WI38 (cell line): ENCODE data around the gene PLA2G6.

ENCODE experiments used
- H3K4me3 ChIP-seq: 2 replicates; pipeline ENCODE4 v1.5.1; 2011; ENCODE audit warnings: low read depth, mild to moderate bottlenecking, control low read depth, low read length
- TF ChIP-seq, protein P1 (sequence below): IDR thresholded peaks from 2 replicates; pipeline ENCODE4 v1.5.1; 2012; ENCODE audit warnings: low read depth, mild to moderate bottlenecking, control low read depth, low read length

PLA2G6 gene

DNA sequence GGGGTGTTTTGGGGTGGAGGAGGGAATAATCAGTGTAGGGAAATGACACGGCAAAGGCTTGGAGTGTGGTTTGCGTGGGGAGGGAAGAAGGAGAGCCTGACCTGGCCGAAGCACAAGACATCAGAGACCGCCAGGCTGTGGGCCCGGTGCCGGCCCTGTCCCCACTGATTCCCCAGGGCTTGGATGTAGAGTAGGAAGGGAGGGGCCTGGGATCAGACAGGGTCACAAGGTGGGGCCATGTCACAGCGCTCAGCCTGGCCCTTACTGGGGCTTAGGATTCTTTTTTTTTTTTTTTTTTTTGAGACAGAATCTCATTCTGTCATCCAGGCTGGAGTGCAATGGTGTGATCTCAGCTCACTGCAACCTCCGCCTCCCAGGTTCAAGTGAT is 114.6 kb downstream of the PLA2G6 start:
- TF ChIP-seq, protein P1, sequence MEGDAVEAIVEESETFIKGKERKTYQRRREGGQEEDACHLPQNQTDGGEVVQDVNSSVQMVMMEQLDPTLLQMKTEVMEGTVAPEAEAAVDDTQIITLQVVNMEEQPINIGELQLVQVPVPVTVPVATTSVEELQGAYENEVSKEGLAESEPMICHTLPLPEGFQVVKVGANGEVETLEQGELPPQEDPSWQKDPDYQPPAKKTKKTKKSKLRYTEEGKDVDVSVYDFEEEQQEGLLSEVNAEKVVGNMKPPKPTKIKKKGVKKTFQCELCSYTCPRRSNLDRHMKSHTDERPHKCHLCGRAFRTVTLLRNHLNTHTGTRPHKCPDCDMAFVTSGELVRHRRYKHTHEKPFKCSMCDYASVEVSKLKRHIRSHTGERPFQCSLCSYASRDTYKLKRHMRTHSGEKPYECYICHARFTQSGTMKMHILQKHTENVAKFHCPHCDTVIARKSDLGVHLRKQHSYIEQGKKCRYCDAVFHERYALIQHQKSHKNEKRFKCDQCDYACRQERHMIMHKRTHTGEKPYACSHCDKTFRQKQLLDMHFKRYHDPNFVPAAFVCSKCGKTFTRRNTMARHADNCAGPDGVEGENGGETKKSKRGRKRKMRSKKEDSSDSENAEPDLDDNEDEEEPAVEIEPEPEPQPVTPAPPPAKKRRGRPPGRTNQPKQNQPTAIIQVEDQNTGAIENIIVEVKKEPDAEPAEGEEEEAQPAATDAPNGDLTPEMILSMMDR = no peak

DNA sequence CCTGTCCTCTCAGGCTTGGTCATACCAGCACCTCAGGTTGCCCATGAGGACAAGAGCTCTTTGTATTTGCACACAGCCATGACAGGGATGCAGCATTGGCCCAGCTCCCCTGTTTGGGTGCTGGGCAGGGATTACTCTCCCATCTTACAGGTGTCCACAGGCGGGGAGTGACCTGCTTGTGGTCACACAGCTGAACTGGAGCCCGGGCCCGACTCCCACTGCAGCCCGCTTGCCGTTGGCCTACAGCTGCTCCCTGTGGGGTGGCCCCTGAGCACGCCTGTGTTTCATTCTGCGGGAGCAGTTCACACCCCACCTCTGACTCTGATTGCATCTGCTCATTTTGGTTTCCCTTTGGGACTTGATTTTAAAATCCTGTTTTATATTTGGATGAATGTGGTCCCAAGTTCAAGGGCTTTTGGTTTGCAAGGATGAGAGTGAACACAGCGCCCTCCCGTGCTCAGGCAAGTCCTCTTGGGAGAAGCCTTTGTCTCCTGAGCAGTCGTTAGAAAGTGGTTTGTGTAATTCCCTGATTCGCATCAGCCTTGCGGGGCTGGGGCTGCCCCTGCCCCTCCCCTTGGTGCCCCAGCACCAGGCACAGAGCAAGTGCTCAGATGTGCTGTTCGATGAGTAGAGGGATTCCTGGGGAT is 115.1 kb downstream of the PLA2G6 start:
- no peak overlapping the region for H3K4me3 ChIP-seq
- TF ChIP-seq, protein P1 = no peak

More for the DNA sequence above, 114.6 kb downstream of the PLA2G6 start:
- H3K4me3 ChIP-seq = no peak overlapping the region

DNA sequence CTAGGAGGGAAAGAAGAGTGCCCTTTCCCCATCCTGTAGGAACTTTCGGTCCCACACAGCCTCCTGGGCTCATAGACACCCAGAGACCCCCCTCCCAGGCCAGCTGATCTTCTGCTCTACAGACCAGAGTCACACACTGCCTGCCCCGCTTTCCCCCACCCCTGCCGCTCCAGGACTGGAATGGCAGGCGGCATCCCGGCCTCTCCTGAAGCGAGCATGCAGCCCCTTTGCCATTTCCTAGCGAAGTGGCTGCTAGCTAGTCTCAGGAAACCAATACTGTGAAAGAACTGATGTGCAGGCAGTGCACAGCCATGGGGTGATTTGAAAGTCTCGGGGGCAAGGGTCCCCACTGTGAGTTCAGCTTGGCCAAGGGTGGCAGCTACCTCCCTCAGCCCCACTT is 116.1 kb downstream of the PLA2G6 start:
- TF ChIP-seq, protein P1 = no peak
- H3K4me3 ChIP-seq = no peak overlapping the region

DNA sequence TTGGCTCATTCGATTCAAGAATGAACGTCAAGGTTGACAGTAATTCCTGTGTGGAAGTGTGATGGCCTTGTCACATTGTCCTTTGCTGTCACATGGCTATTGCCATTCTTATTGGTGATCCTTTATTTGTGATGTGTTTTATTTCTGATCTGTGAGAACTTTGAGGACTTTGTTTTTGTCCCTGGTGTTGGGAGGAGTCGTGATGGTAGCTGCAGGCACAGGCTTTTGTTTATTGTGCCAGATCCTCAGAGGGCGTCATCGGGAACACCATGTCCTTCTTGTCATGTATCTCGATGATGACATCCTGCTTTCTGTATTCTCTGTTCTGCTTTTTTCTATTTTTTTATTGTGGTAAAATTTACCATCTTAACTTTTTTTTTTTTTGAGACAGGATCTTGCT is 118.8 kb downstream of the PLA2G6 start:
- TF ChIP-seq, protein P1 = no peak
- no peak overlapping the region for H3K4me3 ChIP-seq
